Measurements from ENCODE around the gene KLHDC8A. TPM values are rescaled to one million over a fixed set of nuclear protein-coding genes. Genes with fewer than 3 reads are reported as not detected.
"Not testable (repeated sequence)": the region's sequence is repeated elsewhere in the genome, so short reads cannot be mapped to it uniquely, and the experiment has no call there.

Gene KLHDC8A
- total and polyA plus RNA-seq, 2 of the 13 experiments (the other 11 are each of a cell fraction or from before 2014, with no cell fraction given), result not detected

DNA sequence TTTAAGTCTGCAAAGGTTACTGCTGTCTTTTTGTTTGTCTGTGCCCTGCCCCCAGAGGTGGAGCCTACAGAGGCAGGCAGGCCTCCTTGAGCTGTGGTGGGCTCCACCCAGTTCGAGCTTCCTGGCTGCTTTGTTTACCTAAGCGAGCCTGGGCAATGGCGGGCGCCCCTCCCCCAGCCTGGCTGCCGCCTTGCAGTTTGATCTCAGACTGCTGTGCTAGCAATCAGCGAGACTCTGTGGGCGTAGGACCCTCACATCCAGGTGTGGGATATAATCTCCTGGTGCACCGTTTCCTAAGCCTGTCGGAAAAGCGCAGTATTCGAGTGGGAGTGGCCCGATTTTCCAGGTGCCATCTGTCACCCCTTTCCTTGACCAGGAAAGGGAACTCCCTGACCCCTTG is 49.5 kb upstream of the KLHDC8A start:
- H3K4me1 ChIP-seq (ENCODE audit: insufficient read depth, low read length); H3K27me3 ChIP-seq (ENCODE audit: control insufficient read depth in 1 of 2, insufficient read depth in 2 of 2, low read length in 2 of 2); in situ Hi-C loops (cut with HindIII; ENCODE audit: extremely low pct_ligation_motif_present, low pct_unique_long_range_greater_than_20kb); FAIRE-seq; H2AFZ ChIP-seq (ENCODE audit: low read length); H4K20me1 ChIP-seq (ENCODE audit: insufficient read depth, low read length); H3K36me3 ChIP-seq (replicated peaks in 1 of 2; ENCODE audit: control insufficient read depth in 1 of 2, insufficient read depth in 2 of 2, low read length in 2 of 2); intact Hi-C loops (cut with micrococcal nuclease; ENCODE audit: unreplicated experiment); H3K4me3 ChIP-seq (replicated peaks in 1 of 3; ENCODE audit: insufficient read depth in 1 of 3, low read depth in 2 of 3, low read length in 3 of 3); H3K27ac ChIP-seq (ENCODE audit: extremely low read length, insufficient read depth, low read length); BruUV-seq (replicated peaks); DNase-seq (ENCODE audit: low spot score); H3K9ac ChIP-seq (ENCODE audit: insufficient read depth, low read depth, low read length); H3K79me2 ChIP-seq (ENCODE audit: insufficient read depth, low read length); ATAC-seq; H3K9me3 ChIP-seq (ENCODE audit: low read length); CTCF ChIA-PET (ENCODE audit: low intra/inter-chr PET ratio, low total read pairs); TF ChIP-seq FOXA1 (IDR thresholded peaks at IDR 0.05): not testable (repeated sequence)
- POLR2A ChIA-PET, result interaction anchor here (1.4 kb wide), 1 partner anchor 43 kb away, joined by 4 read pairs; no protein-coding TSS in a partner anchor
- H3K4me2 ChIP-seq (ENCODE audit: low read depth, low read length), result peak overlapping the region; percentile 36; the same call in 1 of the 2 replicates
- no CpG with 5 or more reads among the region's 12 CpGs for WGBS (ENCODE audit: low lambda C conversion rate)
- TF ChIP-seq, protein P1, sequence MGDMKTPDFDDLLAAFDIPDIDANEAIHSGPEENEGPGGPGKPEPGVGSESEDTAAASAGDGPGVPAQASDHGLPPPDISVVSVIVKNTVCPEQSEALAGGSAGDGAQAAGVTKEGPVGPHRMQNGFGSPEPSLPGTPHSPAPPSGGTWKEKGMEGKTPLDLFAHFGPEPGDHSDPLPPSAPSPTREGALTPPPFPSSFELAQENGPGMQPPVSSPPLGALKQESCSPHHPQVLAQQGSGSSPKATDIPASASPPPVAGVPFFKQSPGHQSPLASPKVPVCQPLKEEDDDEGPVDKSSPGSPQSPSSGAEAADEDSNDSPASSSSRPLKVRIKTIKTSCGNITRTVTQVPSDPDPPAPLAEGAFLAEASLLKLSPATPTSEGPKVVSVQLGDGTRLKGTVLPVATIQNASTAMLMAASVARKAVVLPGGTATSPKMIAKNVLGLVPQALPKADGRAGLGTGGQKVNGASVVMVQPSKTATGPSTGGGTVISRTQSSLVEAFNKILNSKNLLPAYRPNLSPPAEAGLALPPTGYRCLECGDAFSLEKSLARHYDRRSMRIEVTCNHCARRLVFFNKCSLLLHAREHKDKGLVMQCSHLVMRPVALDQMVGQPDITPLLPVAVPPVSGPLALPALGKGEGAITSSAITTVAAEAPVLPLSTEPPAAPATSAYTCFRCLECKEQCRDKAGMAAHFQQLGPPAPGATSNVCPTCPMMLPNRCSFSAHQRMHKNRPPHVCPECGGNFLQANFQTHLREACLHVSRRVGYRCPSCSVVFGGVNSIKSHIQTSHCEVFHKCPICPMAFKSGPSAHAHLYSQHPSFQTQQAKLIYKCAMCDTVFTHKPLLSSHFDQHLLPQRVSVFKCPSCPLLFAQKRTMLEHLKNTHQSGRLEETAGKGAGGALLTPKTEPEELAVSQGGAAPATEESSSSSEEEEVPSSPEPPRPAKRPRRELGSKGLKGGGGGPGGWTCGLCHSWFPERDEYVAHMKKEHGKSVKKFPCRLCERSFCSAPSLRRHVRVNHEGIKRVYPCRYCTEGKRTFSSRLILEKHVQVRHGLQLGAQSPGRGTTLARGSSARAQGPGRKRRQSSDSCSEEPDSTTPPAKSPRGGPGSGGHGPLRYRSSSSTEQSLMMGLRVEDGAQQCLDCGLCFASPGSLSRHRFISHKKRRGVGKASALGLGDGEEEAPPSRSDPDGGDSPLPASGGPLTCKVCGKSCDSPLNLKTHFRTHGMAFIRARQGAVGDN (CRISPR knock-in tag; IDR thresholded peaks at IDR 0.05), result 0 out of 2 replicates have a peak, but pooled peaks have one; percentile 14
- TF ChIP-seq, protein P2, sequence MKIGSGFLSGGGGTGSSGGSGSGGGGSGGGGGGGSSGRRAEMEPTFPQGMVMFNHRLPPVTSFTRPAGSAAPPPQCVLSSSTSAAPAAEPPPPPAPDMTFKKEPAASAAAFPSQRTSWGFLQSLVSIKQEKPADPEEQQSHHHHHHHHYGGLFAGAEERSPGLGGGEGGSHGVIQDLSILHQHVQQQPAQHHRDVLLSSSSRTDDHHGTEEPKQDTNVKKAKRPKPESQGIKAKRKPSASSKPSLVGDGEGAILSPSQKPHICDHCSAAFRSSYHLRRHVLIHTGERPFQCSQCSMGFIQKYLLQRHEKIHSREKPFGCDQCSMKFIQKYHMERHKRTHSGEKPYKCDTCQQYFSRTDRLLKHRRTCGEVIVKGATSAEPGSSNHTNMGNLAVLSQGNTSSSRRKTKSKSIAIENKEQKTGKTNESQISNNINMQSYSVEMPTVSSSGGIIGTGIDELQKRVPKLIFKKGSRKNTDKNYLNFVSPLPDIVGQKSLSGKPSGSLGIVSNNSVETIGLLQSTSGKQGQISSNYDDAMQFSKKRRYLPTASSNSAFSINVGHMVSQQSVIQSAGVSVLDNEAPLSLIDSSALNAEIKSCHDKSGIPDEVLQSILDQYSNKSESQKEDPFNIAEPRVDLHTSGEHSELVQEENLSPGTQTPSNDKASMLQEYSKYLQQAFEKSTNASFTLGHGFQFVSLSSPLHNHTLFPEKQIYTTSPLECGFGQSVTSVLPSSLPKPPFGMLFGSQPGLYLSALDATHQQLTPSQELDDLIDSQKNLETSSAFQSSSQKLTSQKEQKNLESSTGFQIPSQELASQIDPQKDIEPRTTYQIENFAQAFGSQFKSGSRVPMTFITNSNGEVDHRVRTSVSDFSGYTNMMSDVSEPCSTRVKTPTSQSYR (CRISPR knock-in tag; IDR thresholded peaks at IDR 0.05; ENCODE audit: borderline replicate concordance), result peak; percentile 77
- TF ChIP-seq FOXA1 (CRISPR knock-in tag; IDR thresholded peaks at IDR 0.05) (peak; percentile 50; the same call in 1 of the 2 replicates), FOXA3 (CRISPR knock-in tag; IDR thresholded peaks at IDR 0.05) (0 out of 2 replicates have a peak, but pooled peaks have one; percentile 31)

DNA sequence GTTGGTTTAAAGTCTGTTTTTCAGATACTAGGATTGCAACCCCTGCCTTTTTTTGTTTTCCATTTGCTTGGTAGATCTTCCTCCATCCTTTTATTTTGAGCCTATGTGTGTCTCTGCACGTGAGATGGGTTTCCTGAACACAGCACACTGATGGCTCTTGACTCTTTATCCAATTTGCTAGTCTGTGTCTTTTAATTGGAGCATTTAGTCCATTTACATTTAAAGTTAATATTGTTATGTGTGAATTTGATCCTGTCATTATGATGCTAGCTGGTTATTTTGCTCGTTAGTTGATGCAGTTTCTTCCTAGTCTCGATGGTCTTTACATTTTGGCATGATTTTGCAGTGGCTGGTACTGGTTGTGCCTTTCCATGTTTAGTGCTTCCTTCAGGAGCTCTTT is 47.8 kb upstream of the KLHDC8A start:
- BruUV-seq (replicated peaks); ATAC-seq; H3K4me3 ChIP-seq (replicated peaks in 1 of 3; ENCODE audit: insufficient read depth in 1 of 3, low read depth in 2 of 3, low read length in 3 of 3); FAIRE-seq; CTCF ChIA-PET (ENCODE audit: low intra/inter-chr PET ratio, low total read pairs); H2AFZ ChIP-seq (ENCODE audit: low read length); H3K36me3 ChIP-seq (replicated peaks in 1 of 2; ENCODE audit: control insufficient read depth in 1 of 2, insufficient read depth in 2 of 2, low read length in 2 of 2); H3K9ac ChIP-seq (ENCODE audit: insufficient read depth, low read depth, low read length); H3K9me3 ChIP-seq (ENCODE audit: low read length); POLR2A ChIA-PET; in situ Hi-C loops (cut with HindIII; ENCODE audit: extremely low pct_ligation_motif_present, low pct_unique_long_range_greater_than_20kb); H3K27ac ChIP-seq (ENCODE audit: extremely low read length, insufficient read depth, low read length); H4K20me1 ChIP-seq (ENCODE audit: insufficient read depth, low read length); H3K4me1 ChIP-seq (ENCODE audit: insufficient read depth, low read length); H3K27me3 ChIP-seq (ENCODE audit: control insufficient read depth in 1 of 2, insufficient read depth in 2 of 2, low read length in 2 of 2); DNase-seq (ENCODE audit: low spot score); intact Hi-C loops (cut with micrococcal nuclease; ENCODE audit: unreplicated experiment); H3K79me2 ChIP-seq (ENCODE audit: insufficient read depth, low read length); H3K4me2 ChIP-seq (ENCODE audit: low read depth, low read length): not testable (repeated sequence)
- 9% methylated on average over 3 of the region's 3 CpGs for WGBS (ENCODE audit: low lambda C conversion rate)

All from HepG2 (cell line).